Uterine smooth muscle cell (primary cell): ENCODE data around the gene ITFG2. TPM values are rescaled to one million over a fixed set of nuclear protein-coding genes. Genes with fewer than 3 reads are reported as not detected.

Source experiments
- total RNA-seq: library from RNA; depleted of rRNA; stranded (reverse); fragments of >200 nt; gene quantifications from 2 replicates; pipeline ENCODE4 v1.2.3, GENCODE V29; 2014

Gene ITFG2
- 14.4 and 15.6 TPM in 2 replicates for total RNA-seq

DNA sequence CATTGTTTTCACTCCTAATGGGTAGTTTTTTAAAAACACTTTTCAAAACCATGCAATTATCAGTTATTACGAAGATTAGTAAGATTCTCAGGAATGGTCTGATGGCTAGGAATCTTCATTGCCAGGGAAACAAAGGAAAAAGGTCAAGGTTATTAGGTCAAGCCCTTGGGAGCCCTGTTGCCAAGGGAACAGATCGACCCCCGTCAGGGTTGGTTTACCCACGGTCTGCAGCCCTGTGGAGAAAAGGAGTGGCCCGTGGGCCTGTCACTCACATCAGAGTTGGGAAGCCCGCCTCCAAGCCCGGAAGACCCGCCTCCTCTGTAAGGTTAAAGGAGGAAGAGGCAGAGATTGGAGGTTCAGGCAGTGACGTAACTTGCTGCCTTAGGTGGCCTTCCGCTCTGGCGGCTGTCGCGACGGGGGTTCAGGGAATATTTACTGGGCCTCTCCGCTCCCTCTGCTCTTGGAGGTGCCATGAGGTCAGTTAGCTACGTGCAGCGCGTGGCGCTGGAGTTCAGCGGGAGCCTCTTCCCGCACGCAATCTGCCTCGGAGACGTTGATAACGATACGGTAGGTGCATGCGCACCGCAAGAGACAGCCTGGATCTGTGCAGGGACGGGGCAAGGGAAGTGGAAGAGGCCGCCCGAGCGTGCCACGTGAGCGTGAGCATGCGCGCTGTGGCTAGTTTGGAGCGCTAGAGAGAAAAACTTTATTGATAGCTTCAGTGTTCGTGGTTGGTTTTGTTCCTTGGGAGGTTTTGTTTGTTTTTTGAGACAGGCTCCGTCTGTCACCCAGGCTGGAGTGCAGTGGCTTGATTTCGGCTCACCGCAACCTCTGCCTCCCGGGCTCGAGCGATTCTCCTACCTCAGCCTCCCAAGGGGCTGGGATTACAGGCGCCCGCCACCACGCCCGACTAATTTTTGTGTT, at the start of gene ITFG2:
Gene ITFG2 (plus strand): TSS at position 379 of the 924 bp plus-strand sequence. CDS start 93 bp downstream, at position 472.

DNA sequence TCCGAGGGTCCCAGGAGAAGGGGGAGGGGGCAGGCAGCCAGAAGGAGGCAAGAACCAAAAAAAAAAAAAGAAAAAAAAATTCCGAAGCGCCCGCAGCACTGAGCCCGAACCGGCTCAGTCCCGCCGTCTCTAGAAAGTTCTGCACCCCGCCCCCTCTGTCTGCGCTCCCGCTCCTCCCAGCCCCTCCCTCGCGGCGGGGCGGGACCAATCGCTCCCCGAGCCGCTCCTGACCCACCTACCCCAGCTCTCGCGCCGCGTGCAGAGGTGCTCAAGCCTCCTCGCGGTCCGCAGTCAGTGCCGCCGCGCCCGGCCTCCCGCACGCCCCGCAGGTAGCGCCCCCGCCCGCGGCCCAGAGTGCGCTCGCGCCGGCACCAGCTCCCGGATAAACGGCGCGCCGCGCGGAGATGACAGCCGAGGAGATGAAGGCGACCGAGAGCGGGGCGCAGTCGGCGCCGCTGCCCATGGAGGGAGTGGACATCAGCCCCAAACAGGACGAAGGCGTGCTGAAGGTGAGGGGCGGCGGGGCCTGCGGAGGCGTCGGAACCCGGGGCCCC, 17.7 kb upstream of the ITFG2 start, which contains the start of gene FKBP4:
Gene FKBP4 (plus strand): TSS at position 235 of the 554 bp plus-strand sequence. CDS start 170 bp downstream, at position 405.

DNA sequence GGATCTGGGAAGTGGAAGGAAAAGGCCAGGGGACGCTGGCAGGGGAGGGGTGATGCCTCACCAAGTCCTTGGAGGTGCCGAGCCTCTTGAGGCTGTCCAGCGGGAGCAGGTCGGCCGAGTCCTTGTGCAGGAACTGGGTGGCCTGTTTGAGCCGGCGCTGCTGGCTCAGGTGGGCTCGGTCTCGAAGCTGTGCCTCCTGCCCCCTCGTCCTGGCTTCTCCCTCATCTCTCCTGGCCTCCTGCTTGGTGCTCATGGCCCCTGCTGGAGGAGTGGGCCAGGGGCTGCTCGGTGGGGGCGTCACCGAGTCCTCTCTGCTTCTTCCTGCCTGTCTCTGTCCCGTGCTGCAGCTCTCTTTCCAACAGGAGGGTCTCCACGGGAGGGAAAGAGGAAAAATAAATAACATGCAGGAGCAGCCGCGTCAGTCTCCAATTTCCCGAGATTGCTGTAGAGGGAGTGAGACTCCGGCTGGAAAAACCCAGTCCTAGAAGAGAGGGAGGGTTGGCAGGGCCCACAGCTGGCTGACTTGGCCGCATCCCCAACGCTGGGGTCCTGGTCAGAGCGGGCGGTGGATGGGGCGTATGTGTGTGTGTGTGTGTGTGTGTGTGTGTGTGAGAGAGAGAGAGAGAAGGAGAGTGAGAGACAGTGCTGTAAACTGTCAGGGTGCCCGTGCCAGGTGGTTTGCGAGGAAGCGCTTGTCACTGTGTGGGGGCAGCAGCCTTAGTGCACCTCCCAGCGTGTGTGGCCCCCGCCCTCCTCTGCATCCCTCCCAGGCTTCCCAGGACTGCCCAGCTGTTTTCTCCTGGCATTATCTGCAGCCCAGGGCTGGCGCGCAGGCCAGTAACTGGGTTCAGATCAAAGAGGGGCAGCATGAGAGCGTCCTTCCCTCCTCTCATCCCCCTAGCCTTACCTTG, 22.4 kb downstream of the ITFG2 start, which contains the start of gene NRIP2:
Gene NRIP2 (minus strand): TSS at position 455 of the 911 bp plus-strand sequence. CDS start 52 bp downstream, at position 403.

DNA sequence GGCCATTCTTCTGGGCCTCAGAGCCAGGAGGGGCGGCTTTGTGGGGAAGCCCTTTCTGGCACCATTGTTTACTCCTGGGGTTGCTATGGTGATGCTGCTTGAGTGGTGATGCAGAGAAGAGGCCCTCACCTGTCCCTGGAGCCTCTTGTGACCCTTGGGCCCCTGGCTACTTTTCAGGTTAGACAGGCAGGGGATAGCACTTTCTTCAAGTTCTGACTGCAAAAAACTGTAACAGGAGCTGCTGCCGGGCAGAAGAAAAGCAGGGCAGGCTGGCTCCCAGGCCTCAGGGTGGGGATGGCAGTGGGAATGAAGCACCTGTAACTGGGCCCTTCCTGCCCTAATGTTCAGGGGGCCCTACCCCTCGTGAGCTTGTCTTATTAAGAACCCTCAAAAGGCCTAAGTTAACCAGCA, 44.6 kb downstream of the ITFG2 start, which contains the start of gene TEX52:
Gene TEX52 (minus strand): TSS at position 19 of the 411 bp plus-strand sequence. CDS start 13 bp downstream, at position 6.

Other genes starting within 250 kb of the ITFG2 start
- 68.0 and 86.7 TPM in 2 replicates for gene FKBP4, start 17.7 kb upstream of the ITFG2 start, total RNA-seq
- gene NRIP2, start 22.4 kb downstream of the ITFG2 start, total RNA-seq, result under 0.01 and 0.22 TPM in 2 replicates
- 0.12 TPM in 1 of 2 replicates, not detected in the other for gene TEX52, start 44.4 kb downstream of the ITFG2 start, total RNA-seq
- gene FOXM1, start 64.5 kb downstream of the ITFG2 start, total RNA-seq, result 5.7 and 14.3 TPM in 2 replicates
- 20.6 and 30.1 TPM in 2 replicates for gene RHNO1, start 64.6 kb downstream of the ITFG2 start, total RNA-seq
- 32.0 and 38.0 TPM in 2 replicates for gene TULP3, start 78.2 kb downstream of the ITFG2 start, total RNA-seq
- 5.3 and 6.4 TPM in 2 replicates for gene TEAD4, start 146.7 kb downstream of the ITFG2 start, total RNA-seq